Measurements from ENCODE around the gene ASCL5.

DNA sequence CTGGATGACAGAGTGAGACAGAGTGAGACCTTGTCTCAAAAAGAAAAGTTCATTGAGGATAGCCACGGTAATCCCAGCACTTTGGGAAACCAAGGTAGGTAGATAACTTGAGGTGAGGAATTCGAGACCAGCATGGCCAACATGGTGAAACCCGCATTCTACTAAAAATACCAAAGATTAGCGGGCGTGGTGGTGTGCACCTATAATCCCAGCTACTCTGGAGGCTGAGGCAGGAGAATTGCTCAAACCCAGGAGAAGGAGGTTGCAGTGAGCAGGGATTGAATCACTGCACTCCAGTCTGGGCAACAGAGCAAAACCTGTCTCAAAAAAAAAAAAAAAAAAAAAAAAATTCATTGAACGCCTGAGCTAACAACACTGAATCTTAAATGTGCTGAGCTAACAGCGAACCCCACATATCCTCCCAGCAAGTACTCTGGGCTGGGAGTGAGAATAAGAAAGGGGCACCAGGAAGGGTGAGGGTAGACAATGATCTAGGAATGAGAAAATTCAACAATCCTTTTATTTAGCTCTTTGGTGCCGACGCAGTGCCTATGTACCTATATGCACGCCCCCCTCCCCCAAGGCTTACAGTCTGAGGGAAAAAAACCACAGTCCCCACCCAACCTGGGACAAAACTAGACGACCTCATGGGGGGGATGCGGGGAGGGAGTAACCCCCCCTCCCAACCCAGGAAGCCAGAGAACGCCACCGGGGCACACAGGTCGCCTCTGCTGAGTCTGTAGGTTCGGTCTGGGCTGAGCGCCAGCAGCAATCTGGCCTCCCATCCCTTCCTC lies 13.3 kb downstream of the ASCL5 start:
- TF ChIP-seq, protein P1, sequence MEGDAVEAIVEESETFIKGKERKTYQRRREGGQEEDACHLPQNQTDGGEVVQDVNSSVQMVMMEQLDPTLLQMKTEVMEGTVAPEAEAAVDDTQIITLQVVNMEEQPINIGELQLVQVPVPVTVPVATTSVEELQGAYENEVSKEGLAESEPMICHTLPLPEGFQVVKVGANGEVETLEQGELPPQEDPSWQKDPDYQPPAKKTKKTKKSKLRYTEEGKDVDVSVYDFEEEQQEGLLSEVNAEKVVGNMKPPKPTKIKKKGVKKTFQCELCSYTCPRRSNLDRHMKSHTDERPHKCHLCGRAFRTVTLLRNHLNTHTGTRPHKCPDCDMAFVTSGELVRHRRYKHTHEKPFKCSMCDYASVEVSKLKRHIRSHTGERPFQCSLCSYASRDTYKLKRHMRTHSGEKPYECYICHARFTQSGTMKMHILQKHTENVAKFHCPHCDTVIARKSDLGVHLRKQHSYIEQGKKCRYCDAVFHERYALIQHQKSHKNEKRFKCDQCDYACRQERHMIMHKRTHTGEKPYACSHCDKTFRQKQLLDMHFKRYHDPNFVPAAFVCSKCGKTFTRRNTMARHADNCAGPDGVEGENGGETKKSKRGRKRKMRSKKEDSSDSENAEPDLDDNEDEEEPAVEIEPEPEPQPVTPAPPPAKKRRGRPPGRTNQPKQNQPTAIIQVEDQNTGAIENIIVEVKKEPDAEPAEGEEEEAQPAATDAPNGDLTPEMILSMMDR (conservative IDR thresholded peaks at IDR 0.05 in 1 of 2, IDR thresholded peaks at IDR 0.05 in 1 of 2; ENCODE audit: low read depth in 1 of 2, low read length in 2 of 2) = no peak
- peak; percentile 8 for TF ChIP-seq EZH2 (IDR thresholded peaks at IDR 0.05; ENCODE audit: low read length, missing control alignments)

All from fibroblast of lung (primary cell).